GM21526 (cell line): ENCODE data around the gene ABCA3.

Source experiments
- ATAC-seq: cut with Tn5 transposase; IDR thresholded peaks from one replicate; pipeline ENCODE4 v1.9.1; 2021; ENCODE audit warnings: moderate library complexity; ENCODE audit not compliant: unreplicated experiment, low FRiP score

Gene ABCA3

DNA sequence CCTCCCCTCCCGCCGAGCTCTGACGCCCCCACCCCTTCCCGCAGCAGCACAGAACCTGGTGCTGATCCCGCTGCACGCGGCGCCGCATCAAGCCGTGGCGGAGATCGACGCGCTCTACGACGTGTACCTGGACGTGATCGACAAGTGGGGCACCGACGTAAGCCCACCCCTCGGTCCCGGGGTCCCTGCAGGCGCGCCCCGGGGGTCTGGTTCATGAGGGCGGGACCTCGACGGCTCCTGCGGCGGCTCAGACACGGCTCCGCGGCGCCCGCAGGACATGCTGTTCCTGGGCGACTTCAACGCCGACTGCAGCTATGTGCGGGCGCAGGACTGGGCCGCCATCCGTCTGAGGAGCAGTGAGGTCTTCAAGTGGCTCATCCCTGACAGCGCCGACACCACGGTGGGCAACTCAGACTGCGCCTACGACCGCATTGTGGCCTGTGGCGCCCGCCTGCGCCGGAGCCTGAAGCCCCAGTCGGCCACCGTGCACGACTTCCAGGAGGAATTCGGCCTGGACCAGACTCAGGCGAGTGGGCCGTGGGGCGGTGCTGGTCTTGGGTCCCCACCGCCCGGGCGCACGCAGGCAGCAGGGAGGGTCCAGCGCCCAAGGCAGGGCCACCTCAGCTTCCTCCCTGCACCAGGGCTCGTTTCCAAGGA lies 102.9 kb downstream of the ABCA3 start:
- ATAC-seq: no peak

DNA sequence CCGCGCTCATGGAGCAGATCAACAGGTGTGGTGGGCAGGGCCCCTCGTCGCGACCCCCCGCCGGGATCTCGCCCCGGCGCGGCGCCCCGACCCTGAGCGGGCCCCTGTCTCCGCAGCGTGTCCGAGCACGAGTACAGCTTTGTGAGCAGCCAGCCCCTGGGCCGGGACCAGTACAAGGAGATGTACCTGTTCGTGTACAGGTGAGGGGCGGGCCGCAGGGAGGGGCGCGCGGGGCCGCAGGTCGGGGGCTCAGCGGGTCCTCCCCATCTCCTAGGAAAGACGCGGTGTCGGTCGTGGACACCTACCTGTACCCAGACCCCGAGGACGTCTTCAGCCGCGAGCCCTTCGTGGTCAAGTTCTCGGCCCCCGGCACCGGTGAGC lies 103.4 kb downstream of the ABCA3 start:
- ATAC-seq: no peak

DNA sequence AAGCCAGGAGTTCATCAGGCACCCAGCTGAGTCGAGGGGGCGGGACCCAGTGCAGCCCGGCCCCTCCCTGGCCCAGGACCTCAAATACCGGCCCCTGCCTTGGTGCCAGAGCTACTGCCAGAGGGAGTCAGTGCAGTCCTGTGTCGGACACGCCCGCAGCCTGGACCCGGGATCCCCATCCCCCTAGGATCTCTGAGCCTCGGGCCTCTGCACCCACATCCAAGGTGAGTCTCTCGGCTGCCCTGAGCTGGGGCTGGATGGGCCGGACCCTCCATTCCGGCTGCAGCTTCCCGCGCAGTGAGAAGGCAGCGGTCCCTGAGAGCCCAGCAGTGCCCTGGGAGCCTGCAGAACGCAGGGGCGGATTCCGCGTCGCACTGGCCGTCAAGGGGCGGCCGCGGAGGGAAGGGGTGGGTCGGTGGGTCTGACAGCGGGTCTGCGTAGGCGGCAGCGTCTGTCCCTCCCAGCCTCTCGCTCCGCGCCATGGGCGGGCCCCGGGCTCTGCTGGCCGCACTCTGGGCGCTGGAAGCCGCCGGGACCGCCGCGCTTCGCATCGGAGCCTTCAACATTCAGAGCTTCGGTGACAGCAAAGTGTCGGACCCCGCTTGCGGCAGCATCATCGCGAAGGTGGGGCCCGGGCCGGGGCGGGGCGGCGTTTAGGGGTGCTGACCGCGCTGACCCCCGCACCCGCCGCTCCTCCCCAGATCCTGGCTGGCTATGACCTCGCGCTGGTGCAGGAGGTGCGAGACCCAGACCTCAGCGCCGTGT lies 104.0 kb downstream of the ABCA3 start, which contains the start of gene DNASE1L2:
DNASE1L2 (plus strand) TSS at position 108 of the 765 bp plus-strand sequence; CDS start at position 481, 373 bp downstream.
- ATAC-seq: no peak

DNA sequence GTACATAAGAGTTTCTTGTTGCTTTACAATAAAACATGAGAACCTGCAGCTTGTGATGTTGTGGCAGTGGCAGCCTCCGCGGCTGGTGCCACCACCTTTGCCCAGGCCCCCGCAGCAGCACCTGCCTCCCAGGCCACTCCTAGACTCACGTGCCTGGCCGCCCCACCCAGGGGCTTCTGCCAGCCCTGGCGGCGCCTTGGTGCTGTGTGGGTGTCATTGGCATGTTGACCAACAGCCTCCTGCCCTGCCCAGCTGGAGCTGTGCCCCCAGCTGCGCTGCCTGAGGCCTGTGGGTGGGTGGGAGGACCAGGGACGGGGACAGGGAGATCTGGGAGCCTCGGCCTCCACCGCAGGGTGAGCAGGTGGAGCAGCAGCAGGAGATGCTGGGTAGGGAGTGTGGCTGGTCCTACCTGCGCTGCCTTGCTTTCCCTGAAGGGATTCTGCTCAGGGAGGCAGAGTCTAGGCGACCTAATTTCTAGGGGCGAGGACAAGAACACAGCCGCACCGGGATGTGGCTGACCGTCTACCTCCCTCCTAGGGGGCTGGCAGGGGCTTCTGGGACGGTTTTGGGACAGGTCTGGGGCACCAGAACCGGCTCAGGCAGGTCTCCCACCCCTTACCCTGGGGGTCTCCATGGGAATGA lies 104.7 kb downstream of the ABCA3 start:
- no peak for ATAC-seq

DNA sequence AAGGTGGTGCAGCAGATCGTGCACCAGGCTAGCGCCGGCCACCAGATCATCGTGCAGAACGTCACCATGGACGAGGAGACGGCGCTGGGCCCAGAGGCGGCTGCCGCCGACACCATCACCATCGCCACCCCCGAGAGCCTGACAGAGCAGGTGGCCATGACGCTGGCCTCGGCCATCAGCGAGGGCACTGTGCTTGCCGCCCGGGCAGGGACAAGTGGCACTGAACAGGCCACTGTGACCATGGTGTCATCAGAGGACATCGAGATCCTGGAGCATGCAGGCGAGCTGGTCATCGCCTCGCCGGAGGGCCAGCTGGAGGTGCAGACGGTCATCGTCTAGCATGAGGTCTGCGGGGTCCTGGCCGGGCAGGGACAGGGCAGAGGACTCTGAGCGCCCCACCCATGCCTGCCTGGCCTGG lies 105.3 kb downstream of the ABCA3 start:
- ATAC-seq: no peak

DNA sequence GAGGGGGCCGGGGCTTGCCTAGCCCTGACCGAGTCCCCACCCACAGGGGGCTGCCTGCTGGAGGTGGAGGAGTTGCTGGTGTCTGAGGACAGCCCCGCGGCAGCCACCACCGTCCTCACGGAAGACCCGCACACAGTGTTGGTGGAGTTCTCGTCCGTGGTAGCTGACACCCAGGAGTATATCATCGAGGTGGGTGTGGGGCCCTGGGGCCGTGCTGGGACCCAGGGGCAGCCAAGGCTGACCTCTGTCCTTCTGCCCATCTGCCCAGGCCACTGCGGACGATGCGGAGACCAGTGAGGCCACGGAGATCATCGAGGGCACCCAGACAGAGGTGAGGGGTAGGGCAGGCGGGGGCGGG lies 105.7 kb downstream of the ABCA3 start:
- no peak for ATAC-seq

DNA sequence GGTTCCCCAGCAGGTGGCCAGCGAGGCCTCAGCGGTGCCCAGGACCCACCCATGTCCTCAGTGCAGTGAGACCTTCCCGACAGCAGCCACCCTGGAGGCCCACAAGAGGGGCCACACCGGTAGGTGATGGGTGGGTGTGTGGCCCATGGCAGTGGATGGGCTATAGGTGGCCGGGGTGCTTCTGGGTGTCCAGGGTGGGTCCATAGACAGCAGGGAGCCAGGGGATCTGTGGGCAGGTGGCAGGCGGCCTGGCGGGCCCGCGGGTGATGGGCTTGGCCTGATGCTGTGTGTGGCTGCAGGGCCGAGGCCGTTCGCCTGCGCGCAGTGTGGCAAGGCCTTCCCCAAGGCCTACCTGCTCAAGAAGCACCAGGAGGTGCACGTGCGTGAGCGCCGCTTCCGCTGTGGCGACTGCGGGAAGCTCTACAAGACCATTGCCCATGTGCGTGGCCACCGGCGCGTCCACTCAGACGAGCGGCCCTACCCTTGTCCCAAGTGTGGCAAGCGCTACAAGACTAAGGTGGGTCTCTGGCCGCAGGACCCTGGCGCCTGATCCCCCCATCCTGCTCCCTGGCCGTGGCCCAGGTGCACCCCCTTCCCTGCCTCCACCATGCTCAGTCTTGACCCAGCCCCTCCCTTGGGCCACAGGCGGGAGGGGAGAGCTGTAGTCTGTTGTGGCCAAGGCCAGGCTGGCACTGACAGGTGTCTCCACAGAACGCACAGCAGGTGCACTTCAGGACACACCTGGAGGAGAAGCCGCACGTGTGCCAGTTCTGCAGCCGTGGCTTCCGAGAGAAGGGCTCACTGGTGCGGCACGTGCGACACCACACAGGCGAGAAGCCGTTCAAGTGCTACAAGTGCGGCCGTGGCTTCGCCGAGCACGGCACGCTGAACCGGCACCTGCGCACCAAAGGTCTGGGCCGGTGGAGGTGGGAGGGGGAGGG lies 106.4 kb downstream of the ABCA3 start:
- no peak for ATAC-seq

DNA sequence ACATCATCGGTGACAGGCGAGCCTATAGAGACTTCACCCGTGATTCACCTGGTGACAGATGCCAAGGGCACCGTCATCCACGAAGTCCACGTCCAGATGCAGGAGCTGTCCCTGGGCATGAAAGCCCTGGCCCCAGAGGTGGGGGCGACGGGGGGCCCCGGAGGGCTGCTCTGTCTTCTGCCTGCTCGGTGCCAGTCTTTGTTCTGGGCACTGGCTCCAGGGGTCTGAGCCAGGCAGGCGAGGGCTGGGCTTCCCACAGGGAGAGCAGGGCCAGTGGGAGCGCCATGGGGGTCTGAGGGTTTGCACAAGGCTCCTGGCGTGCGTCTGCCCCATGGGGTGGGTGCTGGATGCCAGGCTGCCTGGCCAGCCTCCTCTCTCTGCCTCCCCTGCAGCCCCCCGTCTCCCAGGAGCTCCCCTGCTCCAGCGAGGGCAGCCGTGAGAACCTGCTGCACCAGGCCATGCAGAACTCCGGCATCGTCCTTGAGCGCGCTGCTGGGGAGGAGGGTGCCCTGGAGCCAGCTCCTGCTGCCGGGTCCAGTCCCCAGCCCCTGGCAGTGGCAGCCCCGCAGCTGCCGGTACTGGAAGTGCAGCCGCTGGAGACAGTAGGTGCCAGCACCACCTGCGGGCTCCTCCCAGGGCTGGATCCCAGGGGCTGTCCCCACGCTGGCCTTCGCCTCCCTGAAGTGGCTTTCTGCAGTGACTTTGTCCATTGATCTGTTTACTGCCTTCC lies 107.3 kb downstream of the ABCA3 start:
- ATAC-seq: no peak

DNA sequence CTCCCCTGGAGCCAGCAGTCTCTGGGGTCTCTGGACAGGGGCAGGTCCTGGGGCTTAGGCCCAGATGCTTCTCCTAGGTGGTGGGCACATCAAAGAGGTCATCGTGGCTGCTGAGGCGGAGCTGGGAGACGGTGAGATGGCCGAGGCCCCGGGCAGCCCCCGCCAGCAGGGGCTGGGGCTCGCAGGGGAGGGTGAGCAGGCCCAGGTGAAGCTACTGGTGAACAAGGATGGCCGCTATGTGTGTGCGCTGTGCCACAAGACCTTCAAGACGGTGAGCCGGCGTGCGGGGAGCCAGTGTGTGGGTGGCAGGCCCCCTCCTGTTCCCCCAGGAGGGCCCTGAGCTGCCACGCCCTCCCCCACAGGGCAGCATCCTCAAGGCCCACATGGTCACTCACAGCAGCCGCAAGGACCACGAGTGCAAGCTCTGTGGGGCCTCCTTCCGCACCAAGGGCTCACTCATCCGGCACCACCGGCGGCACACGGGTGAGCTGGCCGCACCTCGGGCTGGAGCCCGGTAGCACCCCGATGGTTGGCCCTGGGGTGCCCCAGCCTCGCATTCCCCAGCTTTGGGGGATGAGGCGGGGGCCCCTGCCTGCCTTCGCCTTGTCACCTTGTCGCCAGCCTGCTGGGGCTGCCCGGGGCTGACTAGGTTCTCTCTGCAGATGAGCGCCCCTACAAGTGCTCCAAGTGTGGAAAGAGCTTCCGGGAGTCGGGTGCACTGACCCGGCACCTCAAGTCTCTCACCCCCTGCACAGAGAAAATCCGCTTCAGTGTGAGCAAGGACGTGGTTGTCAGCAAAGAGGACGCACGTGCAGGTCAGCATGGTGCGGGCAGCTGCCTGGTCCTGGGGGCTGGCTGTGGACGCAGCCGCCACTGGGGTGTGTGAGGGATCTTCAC lies 108.2 kb downstream of the ABCA3 start:
- ATAC-seq: no peak

DNA sequence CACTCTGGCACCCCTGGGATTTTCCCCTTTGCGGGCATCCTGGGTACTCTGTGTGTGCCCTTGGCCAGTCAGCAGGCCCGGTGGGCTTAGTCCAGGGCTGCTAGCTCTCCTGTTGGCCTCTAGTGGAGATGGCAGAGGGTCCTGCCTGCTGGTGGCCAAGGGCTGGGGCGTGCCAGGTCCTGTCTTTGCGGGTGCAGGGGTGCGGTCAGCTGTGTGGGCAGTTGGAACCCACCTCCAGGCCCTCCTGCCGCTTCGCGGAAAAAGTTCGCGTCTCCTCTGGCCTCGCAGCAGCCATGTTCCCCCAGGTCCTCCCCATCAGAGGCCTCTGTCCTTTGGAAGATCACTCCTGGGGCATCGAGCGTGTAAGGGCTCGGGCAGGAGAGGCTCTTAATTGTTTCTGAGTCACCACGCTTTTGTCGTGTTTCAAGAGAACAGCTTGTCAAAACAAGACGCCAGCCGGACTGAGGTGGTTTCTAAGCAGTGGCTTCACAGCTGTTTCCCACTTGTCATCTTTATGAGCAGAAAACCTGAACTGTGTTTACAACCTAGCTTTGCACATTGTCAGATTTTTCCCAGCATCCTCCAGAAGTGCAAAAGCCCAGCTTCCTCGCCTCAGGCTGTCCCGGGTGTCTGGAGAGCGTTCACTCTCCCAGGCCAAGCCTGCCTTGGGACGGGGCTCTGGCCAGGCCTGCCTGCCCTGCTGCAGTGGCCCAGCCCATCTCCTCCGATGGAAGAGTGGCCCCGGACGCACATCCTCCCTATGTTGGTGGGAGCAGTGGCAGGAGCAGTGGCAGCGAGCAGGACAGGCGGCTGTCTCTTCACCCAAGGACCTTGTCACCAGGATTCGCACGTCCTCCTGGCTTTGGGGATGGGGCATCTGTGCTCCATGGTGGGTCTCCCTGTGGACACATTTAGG lies 109.3 kb downstream of the ABCA3 start:
- no peak for ATAC-seq

DNA sequence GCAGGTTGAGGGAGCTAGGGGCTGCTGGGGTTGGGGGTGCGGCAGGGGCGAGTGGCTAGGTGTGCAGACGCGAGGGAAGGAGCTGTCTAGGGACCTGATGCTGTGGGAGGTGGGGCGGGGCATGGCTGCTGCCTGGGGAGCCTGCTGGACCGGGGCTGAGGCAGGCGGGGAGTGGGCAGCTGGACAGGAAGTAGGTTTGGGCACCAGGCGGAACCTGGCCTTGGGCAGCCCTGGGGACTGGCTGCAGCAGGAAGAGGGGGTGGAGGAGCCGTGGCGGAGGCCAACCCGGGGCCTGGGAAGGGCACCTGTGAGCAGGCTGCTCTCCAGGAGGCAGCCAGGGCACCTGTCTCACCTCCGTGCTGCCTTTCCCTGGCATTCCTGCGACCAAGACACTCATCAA lies 110.2 kb downstream of the ABCA3 start:
- no peak for ATAC-seq

DNA sequence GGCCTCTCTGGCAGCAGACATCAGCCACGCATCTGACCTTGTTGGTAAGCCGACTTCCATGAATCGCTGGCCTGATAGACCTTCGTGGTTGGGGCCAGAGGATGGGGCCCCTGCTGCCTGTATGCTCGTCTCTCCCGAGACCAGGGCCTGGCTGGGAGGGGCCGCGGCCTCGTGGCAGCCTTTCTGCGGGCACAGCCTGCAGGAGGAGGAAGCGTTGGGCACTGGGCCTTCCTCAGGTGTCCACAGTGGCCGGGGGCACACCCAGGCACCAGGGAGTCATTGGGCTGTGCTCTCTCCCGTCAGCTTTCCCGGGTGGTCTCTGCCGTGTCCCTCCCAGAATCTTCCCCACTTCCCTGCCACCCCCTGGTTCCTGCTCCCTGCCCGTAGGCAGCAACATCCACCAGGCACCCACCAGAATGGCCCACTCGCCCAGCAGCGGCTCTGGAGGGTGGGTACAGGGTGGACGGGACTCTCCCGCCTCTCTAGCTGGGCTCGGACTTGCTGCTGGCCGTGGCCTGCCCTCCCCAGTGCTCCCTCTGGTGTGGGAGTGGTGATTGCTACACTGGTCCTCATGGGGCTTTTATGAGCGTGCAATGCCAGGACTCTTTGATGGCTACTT lies 110.8 kb downstream of the ABCA3 start:
- ATAC-seq: no peak

DNA sequence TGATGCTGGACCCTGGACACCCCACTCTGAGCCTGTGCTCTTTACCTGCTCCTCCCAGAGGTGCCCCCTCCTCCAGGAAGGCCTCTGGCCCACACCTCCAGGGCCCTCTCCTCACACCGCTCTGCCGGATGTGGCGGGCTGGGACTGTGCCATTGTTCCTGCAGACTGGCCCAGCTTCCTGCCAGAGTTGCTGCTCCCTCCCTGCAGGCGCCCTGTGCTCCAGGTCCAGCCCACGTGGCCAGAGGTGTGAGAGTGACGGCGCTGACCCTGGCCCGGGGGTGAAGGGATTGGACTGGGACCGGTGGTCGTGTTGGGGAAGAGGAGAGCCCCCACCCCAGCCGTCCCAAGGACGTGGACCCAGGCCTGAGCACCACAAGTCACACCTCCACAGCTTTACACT lies 111.4 kb downstream of the ABCA3 start:
- no peak for ATAC-seq

DNA sequence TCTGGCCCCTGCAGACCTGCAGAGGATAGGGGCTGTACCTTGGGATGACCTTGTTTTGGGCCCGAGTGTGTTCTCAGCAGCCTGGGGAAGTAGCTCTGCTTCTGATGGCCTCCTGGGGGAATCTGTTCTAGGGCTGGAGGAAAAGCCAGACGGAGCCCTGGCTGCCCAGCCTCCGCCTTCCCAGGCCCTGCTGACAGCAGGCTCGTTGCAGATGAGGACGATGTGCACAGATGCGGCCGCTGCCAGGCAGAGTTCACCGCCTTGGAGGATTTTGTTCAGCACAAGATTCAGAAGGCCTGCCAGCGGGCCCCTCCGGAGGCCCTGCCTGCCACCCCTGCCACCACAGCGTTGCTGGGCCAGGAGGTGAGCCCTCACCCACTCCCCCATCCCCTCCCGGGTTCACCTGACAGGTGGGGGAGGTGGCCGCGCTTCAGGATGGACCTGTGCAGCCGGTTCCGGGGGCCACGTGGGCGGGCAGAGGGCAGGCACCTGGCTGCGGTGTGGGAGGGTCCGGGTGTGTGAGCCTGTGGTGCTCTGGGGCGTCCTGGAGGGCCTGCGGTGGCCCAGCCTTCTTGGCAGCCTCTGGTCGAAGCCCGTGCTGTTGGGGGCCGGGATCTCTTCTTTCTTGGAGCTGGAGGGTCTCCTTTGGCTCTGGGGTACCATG lies 112.2 kb downstream of the ABCA3 start:
- ATAC-seq: no peak

DNA sequence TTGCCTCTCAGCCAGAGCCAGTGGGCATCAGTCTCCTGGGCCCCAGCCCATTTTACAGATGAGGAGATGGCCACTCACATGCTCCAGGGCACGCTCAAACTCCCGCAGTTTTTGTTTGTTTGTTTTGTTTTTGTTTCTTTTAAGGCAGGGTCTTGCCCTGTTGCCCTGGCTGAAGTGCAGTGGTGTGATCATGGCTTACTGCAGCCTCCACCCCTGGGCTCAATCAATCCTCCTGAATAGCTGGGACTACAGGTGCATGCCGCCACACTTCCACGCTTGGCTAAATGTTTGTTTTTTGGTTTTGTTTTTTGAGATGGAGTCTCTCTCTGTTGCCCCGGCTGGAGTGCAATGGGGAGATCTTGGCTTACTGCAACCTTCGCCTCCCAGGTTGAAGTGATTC lies 113.6 kb downstream of the ABCA3 start:
- ATAC-seq: no peak

DNA sequence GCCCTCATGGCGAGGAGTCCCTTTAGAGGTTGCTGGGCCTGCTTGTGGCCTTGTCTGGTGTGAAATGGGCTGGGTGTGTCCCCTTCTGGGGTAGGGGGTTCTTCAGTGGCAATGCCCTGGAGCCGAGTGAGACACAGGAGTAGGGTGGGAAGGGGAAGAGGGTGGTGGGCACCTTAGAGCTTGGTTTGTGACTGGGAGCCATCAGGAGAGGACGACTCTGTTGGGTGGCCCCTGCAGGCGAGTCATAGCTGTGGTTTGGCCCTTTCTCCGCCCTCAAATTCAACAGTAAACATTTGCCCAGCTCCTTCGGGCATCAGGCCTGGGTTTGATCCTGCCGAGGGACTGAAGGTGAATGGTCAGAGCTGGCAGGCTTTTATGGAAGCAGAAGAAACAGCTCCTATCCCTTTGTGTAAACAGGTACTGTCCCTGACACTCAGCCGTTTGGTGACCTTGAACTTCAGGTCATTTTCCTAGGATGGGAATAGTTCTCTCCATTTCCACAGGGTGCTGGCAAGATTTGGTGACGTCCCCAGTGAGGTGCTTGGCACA lies 114.2 kb downstream of the ABCA3 start:
- no peak for ATAC-seq
